Coronary artery (tissue), 2 donors: ENCODE results near the gene ZNF606.

Experiments used
- DNase-seq: peaks from one replicate; pipeline ENCODE4 v3.0.0-alpha.2; 2017; ENCODE audit warnings: low spot score
- H3K27ac ChIP-seq, 2 donors: fragments of 200-600 bp; sonication (generic); one replicate each; pipeline ENCODE4 v1.5.1; 2016 to 2019
- H3K4me3 ChIP-seq: fragments of 200-600 bp; sonication (generic); 2 replicates; pipeline ENCODE4 v1.5.1; 2016; ENCODE audit warnings: mild to moderate bottlenecking, moderate library complexity
- TF ChIP-seq, protein P1 (sequence below): fragments of 200-600 bp; sonication (generic); IDR thresholded peaks from one replicate; pipeline ENCODE4 v1.5.1; 2019; ENCODE audit warnings: antibody characterized with exemption

ZNF606 gene

DNA sequence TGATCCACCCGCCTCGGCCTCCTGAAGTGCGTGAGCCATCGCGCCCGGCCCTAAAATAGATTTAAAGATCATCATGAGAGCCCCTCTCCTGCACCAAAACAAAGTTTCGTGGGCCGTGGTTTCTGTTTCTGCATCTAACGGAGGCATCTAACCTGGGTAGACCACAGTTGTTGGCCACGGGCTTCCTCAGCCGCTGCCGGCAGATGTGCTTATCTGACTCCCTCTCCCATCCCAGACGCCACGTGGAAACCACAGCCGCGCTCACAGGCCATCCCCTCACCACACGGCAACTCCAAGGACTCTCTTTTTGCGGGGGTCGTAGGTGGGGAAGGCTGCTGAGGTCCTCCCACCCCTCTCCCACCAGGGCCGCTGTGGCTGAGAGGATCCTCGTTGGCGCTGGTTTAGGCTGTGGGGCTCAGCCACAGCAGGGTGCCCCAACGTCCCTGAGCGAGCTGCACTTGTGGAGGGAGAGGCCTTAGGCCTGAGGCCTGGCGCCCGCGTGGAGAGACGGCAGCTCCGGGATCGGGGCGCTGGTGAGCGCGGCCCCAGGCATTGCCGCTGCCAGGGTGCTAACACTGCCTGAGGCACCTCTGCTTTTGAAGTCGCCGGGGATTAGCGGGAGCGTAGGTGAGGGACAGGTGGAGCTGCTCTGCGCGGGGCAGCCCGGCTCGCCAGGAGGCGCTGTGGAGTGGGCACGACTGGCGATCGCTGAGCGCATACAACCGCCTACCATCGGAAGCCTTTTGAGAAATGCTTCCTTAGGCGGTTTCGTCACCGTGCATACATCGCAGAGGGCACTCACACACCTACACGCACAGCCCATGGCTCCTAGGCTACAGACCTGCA, 40.1 kb upstream of the ZNF606 start:
- Histone ChIP-seq H3K27ac (no peak overlapping the region), H3K4me3 (no peak overlapping the region)
- DNase-seq = no peak
- TF ChIP-seq, protein P1, sequence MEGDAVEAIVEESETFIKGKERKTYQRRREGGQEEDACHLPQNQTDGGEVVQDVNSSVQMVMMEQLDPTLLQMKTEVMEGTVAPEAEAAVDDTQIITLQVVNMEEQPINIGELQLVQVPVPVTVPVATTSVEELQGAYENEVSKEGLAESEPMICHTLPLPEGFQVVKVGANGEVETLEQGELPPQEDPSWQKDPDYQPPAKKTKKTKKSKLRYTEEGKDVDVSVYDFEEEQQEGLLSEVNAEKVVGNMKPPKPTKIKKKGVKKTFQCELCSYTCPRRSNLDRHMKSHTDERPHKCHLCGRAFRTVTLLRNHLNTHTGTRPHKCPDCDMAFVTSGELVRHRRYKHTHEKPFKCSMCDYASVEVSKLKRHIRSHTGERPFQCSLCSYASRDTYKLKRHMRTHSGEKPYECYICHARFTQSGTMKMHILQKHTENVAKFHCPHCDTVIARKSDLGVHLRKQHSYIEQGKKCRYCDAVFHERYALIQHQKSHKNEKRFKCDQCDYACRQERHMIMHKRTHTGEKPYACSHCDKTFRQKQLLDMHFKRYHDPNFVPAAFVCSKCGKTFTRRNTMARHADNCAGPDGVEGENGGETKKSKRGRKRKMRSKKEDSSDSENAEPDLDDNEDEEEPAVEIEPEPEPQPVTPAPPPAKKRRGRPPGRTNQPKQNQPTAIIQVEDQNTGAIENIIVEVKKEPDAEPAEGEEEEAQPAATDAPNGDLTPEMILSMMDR = no peak

DNA sequence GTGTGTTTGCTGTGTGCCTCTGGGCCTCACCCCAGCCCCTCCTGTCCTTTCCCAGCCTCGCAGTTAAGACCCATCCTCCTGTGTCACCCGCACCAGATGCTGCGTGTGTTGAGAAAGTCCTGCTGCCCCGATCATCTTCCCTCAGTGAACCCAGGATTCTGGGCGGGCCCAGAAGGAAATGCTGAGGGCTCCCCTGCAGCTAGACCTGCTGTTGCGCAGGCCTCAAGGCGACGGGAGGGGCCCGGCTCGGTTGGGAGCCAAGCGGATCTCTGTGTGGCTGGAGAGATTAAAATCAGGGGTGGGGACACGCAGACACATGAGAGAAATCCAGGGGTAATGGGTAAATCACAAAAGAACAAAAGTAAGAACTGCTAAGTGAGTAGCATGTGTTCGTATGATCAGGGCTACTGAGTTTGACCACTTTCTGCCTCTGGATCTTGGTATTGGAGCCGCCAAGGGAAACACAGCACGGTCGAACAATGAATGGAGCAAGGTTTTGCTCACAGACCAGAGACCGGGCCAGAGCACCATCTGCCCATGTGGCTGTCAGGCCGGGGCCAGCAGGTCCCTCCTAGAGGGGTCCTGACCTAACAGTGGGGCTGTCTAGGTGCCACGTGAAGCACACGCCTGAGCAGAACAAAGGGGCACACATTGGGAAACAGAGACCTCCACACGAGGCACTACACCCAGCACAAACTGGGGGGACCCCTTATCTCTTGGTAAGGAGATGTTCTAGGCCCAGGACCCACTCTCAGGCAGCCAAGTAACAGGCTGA, 38.3 kb upstream of the ZNF606 start:
- TF ChIP-seq, protein P1 = no peak
- Histone ChIP-seq H3K27ac (no peak overlapping the region), H3K4me3 (no peak overlapping the region)
- DNase-seq = no peak

DNA sequence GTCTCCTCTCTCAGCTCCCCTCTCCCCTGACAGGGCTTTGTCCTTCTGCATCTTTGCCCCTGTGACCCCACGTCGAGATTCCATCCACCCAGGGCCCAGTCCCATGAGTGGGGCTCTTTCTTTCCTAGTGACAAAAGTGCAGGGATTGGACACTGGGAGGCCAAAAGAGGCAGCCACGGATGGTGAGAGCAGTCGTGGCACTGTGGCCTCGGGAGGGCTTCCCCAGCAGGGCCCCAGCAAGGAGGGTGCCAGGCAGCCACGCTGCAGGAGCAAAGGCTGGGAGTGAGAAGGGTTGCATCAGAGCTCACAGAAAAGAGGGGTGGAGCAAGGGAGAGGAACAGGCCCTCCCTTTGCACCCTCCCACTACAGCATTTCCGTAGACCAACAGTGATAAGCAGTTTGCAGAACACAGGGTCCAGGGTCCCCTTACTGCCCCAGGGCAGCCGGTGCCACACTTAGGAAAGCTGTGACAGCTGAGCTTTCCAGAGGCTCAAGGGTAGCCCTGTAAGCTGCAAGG, 36.1 kb upstream of the ZNF606 start:
- H3K4me3 ChIP-seq = no peak overlapping the region
- TF ChIP-seq, protein P1 = no peak
- DNase-seq = no peak
- H3K27ac ChIP-seq = no peak overlapping the region

- no peak for DNase-seq
- Histone ChIP-seq H3K4me3 (no peak overlapping the region), H3K27ac (no peak overlapping the region)
- TF ChIP-seq, protein P1 = no peak
These were observed 35.5 kb upstream of the ZNF606 start for GRCh38 chr19:58037927-58038687.

DNA sequence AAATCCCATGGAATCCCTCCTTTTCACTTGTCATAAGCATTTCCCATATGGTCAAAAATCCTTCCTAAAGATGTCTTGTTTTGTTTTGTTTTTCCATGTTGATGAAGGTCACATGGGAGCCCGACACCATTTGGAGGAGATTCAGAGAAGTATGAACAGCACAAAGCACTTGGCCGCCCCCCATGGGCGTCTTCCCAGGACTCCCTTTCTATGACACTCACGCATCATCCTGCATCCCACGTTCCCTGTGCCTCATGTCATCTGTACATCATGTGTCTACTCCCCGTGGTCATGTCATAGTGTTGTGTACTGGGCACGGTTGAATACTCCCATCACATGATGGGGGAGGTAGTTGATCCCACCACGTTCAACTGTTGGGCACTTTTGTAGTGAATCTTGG, 33.2 kb upstream of the ZNF606 start:
- Histone ChIP-seq H3K27ac (no peak overlapping the region), H3K4me3 (no peak overlapping the region)
- TF ChIP-seq, protein P1 = no peak
- DNase-seq = no peak

DNA sequence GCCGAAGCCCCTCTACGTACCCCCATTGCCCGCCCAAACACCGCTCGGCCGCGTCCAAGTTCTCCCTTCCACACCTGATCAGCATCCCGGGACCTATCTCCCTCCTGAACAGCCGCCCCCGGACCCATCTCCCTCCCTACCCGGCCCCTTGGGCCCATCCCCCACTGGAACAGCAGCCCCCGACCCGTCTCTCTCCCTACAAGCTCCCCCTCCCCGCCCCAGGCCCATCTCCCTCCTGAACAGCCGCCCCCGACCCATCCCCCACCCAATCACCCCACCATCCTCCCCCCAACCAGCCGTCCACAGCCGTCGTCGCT, 31.8 kb upstream of the ZNF606 start:
- TF ChIP-seq, protein P1 = no peak
- no peak for DNase-seq
- no peak overlapping the region for H3K27ac ChIP-seq
- peak overlapping the region; percentile 66 for H3K4me3 ChIP-seq
